Ascending aorta (tissue), 2 donors: ENCODE measurements around the gene KIAA1671. TPM values are rescaled to one million over a fixed set of nuclear protein-coding genes. Genes with fewer than 3 reads are reported as not detected.
A peak's percentile ranks its signal among the peaks of the same experiment; 100 is the strongest.

ENCODE experiments used
- DNase-seq, 2 donors: peaks; one replicate each; pipeline ENCODE4 v3.0.0-alpha.2; 2019; ENCODE audit warnings: low spot score in 2 of 2
- H3K27ac ChIP-seq, 2 donors: fragments of 200-600 bp; sonication (generic); one replicate each; pipeline ENCODE4 v1.5.1; 2016 to 2017; ENCODE audit warnings: mild to moderate bottlenecking in 1 of 2
- H3K27me3 ChIP-seq: fragments of 200-600 bp; sonication (generic); one replicate; pipeline ENCODE4 v1.5.1; 2017
- H3K36me3 ChIP-seq, 2 donors: fragments of 200-600 bp; sonication (generic); one replicate each; pipeline ENCODE4 v1.5.1; 2016
- H3K4me1 ChIP-seq, 2 donors: fragments of 200-600 bp; sonication (generic); one replicate each; pipeline ENCODE4 v1.5.1; 2016 to 2017; ENCODE audit warnings: mild to moderate bottlenecking in 1 of 2
- H3K4me3 ChIP-seq, 2 donors: fragments of 200-600 bp; sonication (generic); one replicate each; pipeline ENCODE4 v1.5.1; 2016 to 2017; ENCODE audit warnings: mild to moderate bottlenecking in 1 of 2
- H3K9me3 ChIP-seq, 2 donors: fragments of 200-600 bp; sonication (generic); one replicate each; pipeline ENCODE4 v1.5.1; 2016
- intact Hi-C: fragments of 100-400 bp; cut with DNase I; formaldehyde crosslinking; loops from one replicate; pipeline ENCODE4 v1.15.1; 2023
- total RNA-seq: library from RNA; depleted of rRNA; stranded (reverse); fragments of >200 nt; gene quantifications from one replicate; pipeline ENCODE4 v1.1.0, GENCODE V29; 2016
- TF ChIP-seq, protein P1 (sequence below), 3 experiments: fragments of 200-600 bp in 2 of 3; fragments of 450-650 bp in 1 of 3; sonication (generic) in 2 of 3; IDR thresholded peaks; one replicate each; pipeline ENCODE4 v1.5.1; 2016 to 2019; ENCODE audit warnings: antibody characterized with exemption in 3 of 3, mild to moderate bottlenecking in 1 of 3, moderate library complexity in 1 of 3

The KIAA1671 gene
- total RNA-seq, 1 donor from 2014 or later = 79.0 TPM

- Histone ChIP-seq H3K4me3 (no peak overlapping the region), H3K9me3 (no peaks in the 10 kb centered on the region), H3K27me3 (no peaks in the 10 kb centered on the region), H3K4me1 (no peaks in the 10 kb centered on the region), H3K36me3 (no peaks in the 10 kb centered on the region), H3K27ac (no peak overlapping the region)
- DNase-seq = no peak
- intact Hi-C loops = loop anchor here (5.0 kb wide), 1 partner anchor 108 kb away; no protein-coding TSS in a partner anchor
- TF ChIP-seq, protein P1, sequence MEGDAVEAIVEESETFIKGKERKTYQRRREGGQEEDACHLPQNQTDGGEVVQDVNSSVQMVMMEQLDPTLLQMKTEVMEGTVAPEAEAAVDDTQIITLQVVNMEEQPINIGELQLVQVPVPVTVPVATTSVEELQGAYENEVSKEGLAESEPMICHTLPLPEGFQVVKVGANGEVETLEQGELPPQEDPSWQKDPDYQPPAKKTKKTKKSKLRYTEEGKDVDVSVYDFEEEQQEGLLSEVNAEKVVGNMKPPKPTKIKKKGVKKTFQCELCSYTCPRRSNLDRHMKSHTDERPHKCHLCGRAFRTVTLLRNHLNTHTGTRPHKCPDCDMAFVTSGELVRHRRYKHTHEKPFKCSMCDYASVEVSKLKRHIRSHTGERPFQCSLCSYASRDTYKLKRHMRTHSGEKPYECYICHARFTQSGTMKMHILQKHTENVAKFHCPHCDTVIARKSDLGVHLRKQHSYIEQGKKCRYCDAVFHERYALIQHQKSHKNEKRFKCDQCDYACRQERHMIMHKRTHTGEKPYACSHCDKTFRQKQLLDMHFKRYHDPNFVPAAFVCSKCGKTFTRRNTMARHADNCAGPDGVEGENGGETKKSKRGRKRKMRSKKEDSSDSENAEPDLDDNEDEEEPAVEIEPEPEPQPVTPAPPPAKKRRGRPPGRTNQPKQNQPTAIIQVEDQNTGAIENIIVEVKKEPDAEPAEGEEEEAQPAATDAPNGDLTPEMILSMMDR (IDR thresholded peaks at IDR 0.05) = peak; percentile 51 to 74 (median 61)
Observed at GRCh38 chr22:24938741-24939341, 13.7 kb upstream of the KIAA1671 start.

DNA sequence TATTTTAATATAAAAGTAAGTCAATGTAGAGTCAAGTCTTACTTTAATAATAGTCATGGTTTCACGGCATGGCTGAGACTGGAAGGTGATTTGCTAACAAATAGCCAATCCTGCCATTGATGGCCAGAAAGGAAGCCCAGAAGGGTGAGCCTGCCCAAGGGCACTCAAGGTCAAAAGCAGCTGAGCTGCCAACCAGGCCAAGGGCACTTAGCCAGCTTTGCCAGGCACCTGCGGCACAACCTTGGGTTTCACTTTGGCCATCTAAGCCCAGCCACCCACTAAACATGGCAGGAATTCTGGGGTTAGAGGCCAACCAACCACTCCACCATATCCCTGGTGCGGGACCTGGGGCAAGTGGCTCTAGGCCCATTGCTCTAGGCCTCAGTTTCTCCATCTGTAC, 10.2 kb upstream of the KIAA1671 start:
- TF ChIP-seq, protein P1 (IDR thresholded peaks at IDR 0.05) = no peak
- DNase-seq = no peak
- intact Hi-C loops = no loop called here
- Histone ChIP-seq H3K4me3 (no peak overlapping the region), H3K27me3 (no peaks in the 10 kb centered on the region), H3K9me3 (no peaks in the 10 kb centered on the region), H3K27ac (no peak overlapping the region), H3K36me3 (no peaks in the 10 kb centered on the region), H3K4me1 (no peaks in the 10 kb centered on the region)

- no peaks in the 10 kb centered on the region for H3K27me3 ChIP-seq
- intact Hi-C loops = no loop called here
- H3K4me1 ChIP-seq = no peaks in the 10 kb centered on the region
- no peak for DNase-seq
- H3K27ac ChIP-seq = no peak overlapping the region
- TF ChIP-seq, protein P1 (IDR thresholded peaks at IDR 0.05) = no peak
- no peak overlapping the region for H3K4me3 ChIP-seq
- no peaks in the 10 kb centered on the region for H3K36me3 ChIP-seq
- no peaks in the 10 kb centered on the region for H3K9me3 ChIP-seq
Observed at GRCh38 chr22:24944217-24944937, 8.1 kb upstream of the KIAA1671 start.

- TF ChIP-seq, protein P1 (IDR thresholded peaks at IDR 0.05) = no peak
- Histone ChIP-seq H3K27ac (no peak overlapping the region), H3K9me3 (no peaks in the 10 kb centered on the region), H3K36me3 (no peaks in the 10 kb centered on the region), H3K4me3 (no peak overlapping the region), H3K4me1 (no peaks in the 10 kb centered on the region), H3K27me3 (no peaks in the 10 kb centered on the region)
- DNase-seq = no peak
- intact Hi-C loops = no loop called here
Observed at GRCh38 chr22:24945430-24945829, 7.1 kb upstream of the KIAA1671 start.

- no peak for DNase-seq
- Histone ChIP-seq H3K9me3 (no peaks in the 10 kb centered on the region), H3K27me3 (no peaks in the 10 kb centered on the region), H3K4me1 (no peaks in the 10 kb centered on the region), H3K27ac (no peak overlapping the region), H3K36me3 (no peaks in the 10 kb centered on the region), H3K4me3 (no peak overlapping the region)
- intact Hi-C loops = no loop called here
- TF ChIP-seq, protein P1 (IDR thresholded peaks at IDR 0.05) = no peak
Observed at GRCh38 chr22:24947383-24947782, 5.1 kb upstream of the KIAA1671 start.
